Measurements from ENCODE around the gene FAM131B. TPM values are rescaled to one million over a fixed set of nuclear protein-coding genes. Genes with fewer than 3 reads are reported as not detected.

The FAM131B gene
- total and polyA plus RNA-seq, 9 donors: 0.29 to 0.99 (median 0.79) TPM

DNA sequence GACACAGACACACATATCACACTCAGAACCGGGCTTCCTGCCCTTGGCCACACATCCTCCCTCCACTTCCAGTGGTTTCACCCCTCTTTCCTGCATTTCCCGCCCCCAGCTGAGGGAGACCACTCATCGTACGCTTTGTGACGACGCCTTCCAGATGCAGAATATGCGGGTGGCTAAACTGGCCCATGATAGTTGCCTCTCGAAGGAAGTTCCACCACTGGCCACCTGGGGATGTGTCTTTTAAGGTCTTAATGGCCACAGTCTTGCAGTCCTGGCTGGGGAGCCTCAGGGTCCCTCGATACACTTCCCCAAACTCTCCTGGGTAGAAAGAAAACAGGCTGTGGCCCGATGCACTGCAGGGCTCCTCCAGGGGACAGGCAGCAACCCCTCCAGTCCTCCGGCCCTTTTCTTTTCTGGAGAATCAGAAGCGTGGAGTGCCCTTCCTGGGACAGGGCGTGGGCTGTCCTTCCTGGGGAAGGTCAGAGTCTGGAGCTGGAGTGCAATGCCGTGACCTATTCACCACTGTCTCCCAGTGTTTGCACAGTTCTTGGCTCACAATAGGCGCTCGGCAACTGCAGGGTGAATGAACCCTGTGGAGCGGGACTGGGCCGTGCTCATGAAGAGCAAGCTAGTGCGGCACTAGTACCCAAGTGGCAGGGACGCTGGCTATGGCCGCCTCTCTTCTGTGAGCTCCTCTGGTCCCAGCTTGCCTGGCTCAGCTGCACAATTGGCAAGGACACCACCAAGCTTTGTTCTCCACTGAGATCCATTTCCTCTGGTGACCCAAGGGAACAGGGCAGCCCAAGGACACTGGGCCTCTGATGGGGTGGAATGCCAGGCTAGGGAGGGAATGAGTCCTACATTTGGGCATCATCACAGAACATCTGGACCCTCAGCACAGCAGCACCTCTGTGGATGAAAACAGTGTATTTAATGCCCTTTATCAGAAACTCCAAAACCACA is 33.0 kb upstream of the FAM131B start:
- no peaks in the 10 kb centered on the region for H3K36me3 ChIP-seq
- 75 to 86% (median 83%) methylated on average over 18 to 21 of the region's 21 CpGs for WGBS, 3 donors
- no peaks in the 10 kb centered on the region for H3K27me3 ChIP-seq
- H3K4me3 ChIP-seq: no peak overlapping the region
- H3K9me3 ChIP-seq: no peaks in the 10 kb centered on the region
- no peak for DNase-seq
- H3K27ac ChIP-seq: no peak overlapping the region
- intact Hi-C loops (cut with DNase I): no loop called here
- TF ChIP-seq POLR2A (IDR thresholded peaks at IDR 0.05) (no peak), EP300 (IDR thresholded peaks at IDR 0.05) (no peak)
- TF ChIP-seq, protein P1, sequence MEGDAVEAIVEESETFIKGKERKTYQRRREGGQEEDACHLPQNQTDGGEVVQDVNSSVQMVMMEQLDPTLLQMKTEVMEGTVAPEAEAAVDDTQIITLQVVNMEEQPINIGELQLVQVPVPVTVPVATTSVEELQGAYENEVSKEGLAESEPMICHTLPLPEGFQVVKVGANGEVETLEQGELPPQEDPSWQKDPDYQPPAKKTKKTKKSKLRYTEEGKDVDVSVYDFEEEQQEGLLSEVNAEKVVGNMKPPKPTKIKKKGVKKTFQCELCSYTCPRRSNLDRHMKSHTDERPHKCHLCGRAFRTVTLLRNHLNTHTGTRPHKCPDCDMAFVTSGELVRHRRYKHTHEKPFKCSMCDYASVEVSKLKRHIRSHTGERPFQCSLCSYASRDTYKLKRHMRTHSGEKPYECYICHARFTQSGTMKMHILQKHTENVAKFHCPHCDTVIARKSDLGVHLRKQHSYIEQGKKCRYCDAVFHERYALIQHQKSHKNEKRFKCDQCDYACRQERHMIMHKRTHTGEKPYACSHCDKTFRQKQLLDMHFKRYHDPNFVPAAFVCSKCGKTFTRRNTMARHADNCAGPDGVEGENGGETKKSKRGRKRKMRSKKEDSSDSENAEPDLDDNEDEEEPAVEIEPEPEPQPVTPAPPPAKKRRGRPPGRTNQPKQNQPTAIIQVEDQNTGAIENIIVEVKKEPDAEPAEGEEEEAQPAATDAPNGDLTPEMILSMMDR (IDR thresholded peaks at IDR 0.05): no peak
- H3K4me1 ChIP-seq (ENCODE audit: insufficient read depth): peaks cover 19% of the 10 kb centered on the region

DNA sequence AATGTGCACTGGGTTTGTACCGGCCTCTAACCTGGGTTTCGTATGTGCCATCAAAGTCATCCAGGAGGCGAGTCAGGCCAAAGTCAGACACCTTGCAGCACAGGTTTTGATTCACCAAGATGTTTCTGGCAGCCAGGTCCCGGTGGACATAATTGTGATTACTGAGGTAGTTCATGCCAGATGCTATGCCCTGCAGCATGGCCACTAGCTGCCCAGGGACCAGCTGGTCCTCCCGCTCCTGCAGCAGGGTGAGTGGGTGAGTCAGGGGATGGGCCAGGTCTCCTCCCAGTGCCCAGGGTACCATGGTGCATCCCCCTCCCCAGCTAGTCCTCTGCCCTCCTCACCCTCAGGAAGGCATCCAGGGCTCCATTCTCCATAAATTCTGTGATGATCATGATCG is 32.3 kb upstream of the FAM131B start:
- H3K27ac ChIP-seq: no peak overlapping the region
- H3K9me3 ChIP-seq: no peaks in the 10 kb centered on the region
- no peaks in the 10 kb centered on the region for H3K36me3 ChIP-seq
- 81 to 94% (median 91%) methylated on average over 6 of the region's 6 CpGs for WGBS, 3 donors
- peaks cover 19% of the 10 kb centered on the region for H3K4me1 ChIP-seq (ENCODE audit: insufficient read depth)
- intact Hi-C loops (cut with DNase I): no loop called here
- no peak overlapping the region for H3K4me3 ChIP-seq
- no peak for DNase-seq
- TF ChIP-seq EP300 (IDR thresholded peaks at IDR 0.05) (no peak), POLR2A (IDR thresholded peaks at IDR 0.05) (no peak)
- TF ChIP-seq, protein P1 (IDR thresholded peaks at IDR 0.05): no peak
- no peaks in the 10 kb centered on the region for H3K27me3 ChIP-seq

DNA sequence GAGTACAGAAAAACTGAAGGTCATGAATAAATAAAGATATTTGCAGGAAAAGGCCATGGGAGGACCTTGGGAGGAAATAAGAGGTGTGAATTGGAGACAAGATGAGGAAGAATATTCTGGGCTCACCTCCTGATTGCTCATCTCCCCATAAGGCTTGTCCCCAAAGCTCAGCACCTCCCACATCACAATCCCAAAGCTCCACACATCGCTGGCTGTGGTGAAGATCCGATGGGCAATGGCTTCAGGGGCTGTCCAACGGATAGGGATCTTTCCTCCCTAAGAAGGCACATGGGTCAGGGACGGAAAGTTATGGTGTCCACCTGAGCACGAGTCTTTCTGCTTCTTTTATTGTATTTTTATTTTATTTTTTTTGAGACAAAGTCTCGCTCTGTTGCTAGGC is 31.6 kb upstream of the FAM131B start:
- H3K4me1 ChIP-seq (ENCODE audit: insufficient read depth): peaks cover 19% of the 10 kb centered on the region
- H3K4me3 ChIP-seq: no peak overlapping the region
- no peak overlapping the region for H3K27ac ChIP-seq
- H3K27me3 ChIP-seq: no peaks in the 10 kb centered on the region
- intact Hi-C loops (cut with DNase I): no loop called here
- no peaks in the 10 kb centered on the region for H3K36me3 ChIP-seq
- WGBS, 3 donors: 92 to 95% (median 93%) methylated on average over 6 of the region's 6 CpGs
- no peak for DNase-seq
- TF ChIP-seq EP300 (IDR thresholded peaks at IDR 0.05) (no peak), POLR2A (IDR thresholded peaks at IDR 0.05) (no peak)
- TF ChIP-seq, protein P1 (IDR thresholded peaks at IDR 0.05): no peak
- no peaks in the 10 kb centered on the region for H3K9me3 ChIP-seq

DNA sequence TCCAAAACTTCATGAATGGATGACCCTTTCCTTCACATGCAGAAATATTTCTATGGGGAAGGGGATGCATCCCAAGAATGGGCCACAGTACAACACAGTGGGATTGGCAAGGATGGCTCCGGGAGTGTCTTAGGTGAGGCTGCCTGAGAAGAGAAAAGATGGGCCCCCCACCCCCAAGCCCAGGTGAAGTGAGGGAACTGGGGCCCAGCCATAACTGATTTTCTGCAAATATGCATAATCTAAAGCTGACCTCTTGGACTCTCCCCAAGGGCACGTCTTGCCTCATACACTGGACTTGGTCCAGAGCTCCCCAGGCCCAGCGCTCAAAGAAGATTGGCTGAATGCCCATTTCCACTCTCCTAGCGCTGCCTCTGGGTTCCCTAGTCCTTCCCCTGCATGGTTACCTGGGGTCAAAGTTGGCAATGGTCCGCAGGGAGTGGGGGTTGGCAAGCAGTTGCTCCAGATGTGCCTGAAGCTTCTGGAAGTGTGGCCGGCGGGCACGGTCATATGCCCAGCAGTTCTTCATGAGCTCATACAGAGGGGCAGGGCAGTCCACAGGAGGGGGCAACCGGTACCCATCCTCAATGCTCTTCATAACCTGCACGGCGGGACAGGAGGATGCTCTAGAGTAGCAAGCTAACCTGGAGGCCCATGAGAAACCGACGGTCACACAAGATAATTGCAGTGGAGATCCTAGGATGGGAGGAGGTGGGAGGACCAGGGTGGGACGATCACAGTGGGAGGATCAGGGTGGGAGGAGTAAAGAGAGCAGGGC is 30.9 kb upstream of the FAM131B start:
- Histone ChIP-seq H3K36me3 (no peaks in the 10 kb centered on the region), H3K27ac (no peak overlapping the region), H3K27me3 (no peaks in the 10 kb centered on the region), H3K4me1 (ENCODE audit: insufficient read depth) (peaks cover 19% of the 10 kb centered on the region), H3K9me3 (no peaks in the 10 kb centered on the region), H3K4me3 (no peak overlapping the region)
- no peak for DNase-seq
- TF ChIP-seq POLR2A (IDR thresholded peaks at IDR 0.05) (no peak), EP300 (IDR thresholded peaks at IDR 0.05) (no peak)
- TF ChIP-seq, protein P1 (IDR thresholded peaks at IDR 0.05): no peak
- intact Hi-C loops (cut with DNase I): no loop called here
- WGBS, 3 donors: 76 to 84% (median 81%) methylated on average over 14 of the region's 14 CpGs

Measured in ovary (tissue), 9 donors.